ENCODE measurements around the gene VANGL2.
"Not testable (repeated sequence)": the region's sequence is repeated elsewhere in the genome, so short reads cannot be mapped to it uniquely, and the experiment has no call there.

VANGL2 gene

GRCh38 chr1:160370561-160371345, 29.6 kb upstream of the VANGL2 start:
- DNase-seq: no peak

- DNase-seq: no peak
These were observed 29.1 kb upstream of the VANGL2 start for GRCh38 chr1:160371346-160371631.

- DNase-seq: no peak
These were observed 28.6 kb upstream of the VANGL2 start for GRCh38 chr1:160371756-160372155.

GRCh38 chr1:160373696-160374095, 26.7 kb upstream of the VANGL2 start:
- DNase-seq: no peak

GRCh38 chr1:160374306-160375110, 25.9 kb upstream of the VANGL2 start:
- DNase-seq: no peak

- peak; percentile 8 for DNase-seq
These were observed 24.4 kb upstream of the VANGL2 start for GRCh38 chr1:160375788-160376524.

- DNase-seq: peak; percentile 64
These were observed 23.7 kb upstream of the VANGL2 start for GRCh38 chr1:160376525-160377131.

- DNase-seq: no peak
These were observed 22.7 kb upstream of the VANGL2 start for GRCh38 chr1:160377585-160378206.

GRCh38 chr1:160384812-160385211, 15.6 kb upstream of the VANGL2 start:
- DNase-seq: not testable (repeated sequence)

- DNase-seq: not testable (repeated sequence)
These were observed 12.0 kb upstream of the VANGL2 start for GRCh38 chr1:160388406-160388805.

- DNase-seq: no peak
These were observed 5.7 kb upstream of the VANGL2 start for GRCh38 chr1:160394673-160395072.

- no peak for DNase-seq
These were observed 2.7 kb upstream of the VANGL2 start for GRCh38 chr1:160397651-160398050.

GRCh38 chr1:160398823-160399222, 1.5 kb upstream of the VANGL2 start:
- DNase-seq: no peak

- no peak for DNase-seq
These were observed 681 bp upstream of the VANGL2 start for GRCh38 chr1:160399544-160400222.

- DNase-seq: no peak
These were observed 502 bp downstream of the VANGL2 start for GRCh38 chr1:160400646-160401486.

- DNase-seq: no peak
These were observed 1.1 kb downstream of the VANGL2 start for GRCh38 chr1:160401487-160401805.

GRCh38 chr1:160402001-160402795, 1.8 kb downstream of the VANGL2 start:
- no peak for DNase-seq

- no peak for DNase-seq
These were observed 2.9 kb downstream of the VANGL2 start for GRCh38 chr1:160403244-160403643.

- no peak for DNase-seq
These were observed 3.7 kb downstream of the VANGL2 start for GRCh38 chr1:160404094-160404493.

GRCh38 chr1:160405331-160405877, 5.0 kb downstream of the VANGL2 start:
- DNase-seq: no peak
